MM.1S (cell line): ENCODE data around the gene LRRC37A.
"Not testable (repeated sequence)": the region's sequence is repeated elsewhere in the genome, so short reads cannot be mapped to it uniquely, and the experiment has no call there.

Experiments
- DNase-seq: peaks from one replicate; pipeline ENCODE4 v3.0.0-alpha.2; 2015
- H2AFZ ChIP-seq: fragments of 300-600 bp; sonication (generic); 2 replicates; pipeline ENCODE4 v1.6.0; 2016; ENCODE audit warnings: antibody characterized with exemption, low read length
- H3F3A ChIP-seq: fragments of 300-600 bp; sonication (generic); 2 replicates; pipeline ENCODE4 v1.6.1; 2016; ENCODE audit warnings: mild to moderate bottlenecking, antibody characterized with exemption, low read length, moderate library complexity, mixed read lengths; ENCODE audit not compliant: insufficient read depth
- H3K27ac ChIP-seq: fragments of 300-600 bp; sonication (generic); 2 replicates; pipeline ENCODE4 v1.5.1; 2016; ENCODE audit warnings: mild to moderate bottlenecking, low read length
- H3K27me3 ChIP-seq: fragments of 300-600 bp; sonication (generic); replicated peaks from 2 replicates; pipeline ENCODE4 v1.6.0; 2016; ENCODE audit warnings: low read length; ENCODE audit not compliant: insufficient read depth
- H3K36me3 ChIP-seq: fragments of 300-600 bp; sonication (generic); replicated peaks from 2 replicates; pipeline ENCODE4 v1.6.1; 2016; ENCODE audit warnings: mild to moderate bottlenecking, low read length, mixed read lengths; ENCODE audit not compliant: insufficient read depth
- H3K4me1 ChIP-seq: fragments of 300-600 bp; sonication (generic); 2 replicates; pipeline ENCODE4 v1.6.1; 2016; ENCODE audit warnings: low read length, mixed read lengths
- H3K4me2 ChIP-seq: fragments of 300-600 bp; sonication (generic); 2 replicates; pipeline ENCODE4 v1.6.0; 2016; ENCODE audit warnings: low read depth, low read length
- H3K4me3 ChIP-seq: fragments of 300-600 bp; sonication (generic); 2 replicates; pipeline ENCODE4 v1.5.1; 2016; ENCODE audit warnings: low read length, mixed read lengths
- H3K79me2 ChIP-seq: fragments of 300-600 bp; sonication (generic); 2 replicates; pipeline ENCODE4 v1.6.1; 2016; ENCODE audit warnings: mixed run types, low read length, mixed read lengths
- H3K9ac ChIP-seq: fragments of 300-600 bp; sonication (generic); 2 replicates; pipeline ENCODE4 v1.6.1; 2016; ENCODE audit warnings: low read length, mixed read lengths
- H3K9me2 ChIP-seq: fragments of 300-600 bp; sonication (generic); replicated peaks from 2 replicates; pipeline ENCODE4 v1.6.1; 2016; ENCODE audit warnings: mild to moderate bottlenecking, low read length, mixed read lengths; ENCODE audit not compliant: insufficient read depth
- H3K9me3 ChIP-seq: fragments of 300-600 bp; sonication (generic); replicated peaks from 2 replicates; pipeline ENCODE4 v1.6.1; 2016; ENCODE audit warnings: mild to moderate bottlenecking, low read length, mixed read lengths; ENCODE audit not compliant: insufficient read depth
- H4K20me1 ChIP-seq: fragments of 300-600 bp; sonication (generic); 2 replicates; pipeline ENCODE4 v1.6.1; 2016; ENCODE audit warnings: mild to moderate bottlenecking, low read length, moderate library complexity, mixed read lengths; ENCODE audit not compliant: insufficient read depth
- CTCF ChIP-seq: fragments of 300-600 bp; sonication (generic); IDR thresholded peaks from 2 replicates; pipeline ENCODE4 v1.5.1; 2016; ENCODE audit warnings: antibody characterized with exemption, low read length, mixed read lengths

Gene LRRC37A

GRCh38 chr17:46294831-46295230 lies at the start of gene LRRC37A:
Gene LRRC37A (plus strand): TSS chr17:46295131. CDS start chr17:46295134, 3 bp downstream.
- DNase-seq, H3K36me3 ChIP-seq, H3K79me2 ChIP-seq, H3K27ac ChIP-seq, H3K9me3 ChIP-seq, H3K4me2 ChIP-seq, H3K9me2 ChIP-seq, H3K27me3 ChIP-seq, H3F3A ChIP-seq, H2AFZ ChIP-seq, H3K9ac ChIP-seq, H3K4me1 ChIP-seq, H3K4me3 ChIP-seq, H4K20me1 ChIP-seq: not testable (repeated sequence)

- not testable (repeated sequence) for H2AFZ ChIP-seq, H3K36me3 ChIP-seq, H4K20me1 ChIP-seq, H3K9me2 ChIP-seq, H3K27ac ChIP-seq, H3K4me3 ChIP-seq, H3K79me2 ChIP-seq, H3K9me3 ChIP-seq, H3K4me1 ChIP-seq, DNase-seq, H3K4me2 ChIP-seq, H3F3A ChIP-seq, H3K9ac ChIP-seq, H3K27me3 ChIP-seq
These were observed 45.8 kb upstream of the LRRC37A start for GRCh38 chr17:46249153-46249552.

GRCh38 chr17:46252804-46253203 lies 42.1 kb upstream of the LRRC37A start:
- H3K36me3 ChIP-seq, H3K9ac ChIP-seq, H3K4me1 ChIP-seq, DNase-seq, H4K20me1 ChIP-seq, H3K27ac ChIP-seq, H3K9me2 ChIP-seq, H3K9me3 ChIP-seq, H3K79me2 ChIP-seq, H2AFZ ChIP-seq, H3K27me3 ChIP-seq, H3K4me3 ChIP-seq, H3F3A ChIP-seq, H3K4me2 ChIP-seq: not testable (repeated sequence)

GRCh38 chr17:46253722-46254121 lies 41.2 kb upstream of the LRRC37A start:
- H2AFZ ChIP-seq, H3K27me3 ChIP-seq, H3K4me2 ChIP-seq, H3K4me1 ChIP-seq, H3K79me2 ChIP-seq, H3K27ac ChIP-seq, H3K9ac ChIP-seq, H3K36me3 ChIP-seq, H3K9me2 ChIP-seq, H3F3A ChIP-seq, H4K20me1 ChIP-seq, H3K9me3 ChIP-seq, H3K4me3 ChIP-seq: not testable (repeated sequence)
- DNase-seq: peak; percentile 62
- TF ChIP-seq CTCF: peak; percentile 52

- H3K4me2 ChIP-seq, H3K27me3 ChIP-seq, H3K4me3 ChIP-seq, H3K9me3 ChIP-seq, H2AFZ ChIP-seq, H3K9ac ChIP-seq, H3K27ac ChIP-seq, H3K79me2 ChIP-seq, H3K9me2 ChIP-seq, DNase-seq, H3K36me3 ChIP-seq, H4K20me1 ChIP-seq, H3K4me1 ChIP-seq, H3F3A ChIP-seq: not testable (repeated sequence)
These were observed 40.7 kb upstream of the LRRC37A start for GRCh38 chr17:46254215-46254614.

- H4K20me1 ChIP-seq, H3K27me3 ChIP-seq, H2AFZ ChIP-seq, H3K79me2 ChIP-seq, H3K4me2 ChIP-seq, H3K4me1 ChIP-seq, H3K36me3 ChIP-seq, H3K9me2 ChIP-seq, H3K9ac ChIP-seq, H3K27ac ChIP-seq, DNase-seq, H3F3A ChIP-seq, H3K4me3 ChIP-seq, H3K9me3 ChIP-seq: not testable (repeated sequence)
These were observed 38.6 kb upstream of the LRRC37A start for GRCh38 chr17:46256369-46256768.
